Cardiac muscle cell (in vitro differentiated cells and primary cell): ENCODE results near the gene PRR32. TPM values are rescaled to one million over a fixed set of nuclear protein-coding genes. Genes with fewer than 3 reads are reported as not detected.

ENCODE experiments used
- DNase-seq, 2 donors: peaks; one replicate each; pipeline versions ENCODE4 v3.0.0 to v3.0.0-alpha.2; 2010 to 2017; ENCODE audit warnings: low read depth in 1 of 2, low spot score in 1 of 2
- H3K27ac ChIP-seq: fragments of 200-600 bp; sonication (generic); 2 replicates; pipeline ENCODE4 v1.5.1; 2016
- H3K27me3 ChIP-seq: fragments of 200-600 bp; sonication (generic); 2 replicates; pipeline ENCODE4 v1.6.0; 2016; ENCODE audit warnings: control low read depth
- H3K36me3 ChIP-seq: fragments of 200-600 bp; sonication (generic); 2 replicates; pipeline ENCODE4 v1.5.1; 2016; ENCODE audit warnings: control low read depth
- H3K4me1 ChIP-seq: fragments of 200-600 bp; sonication (generic); 2 replicates; pipeline ENCODE4 v1.8.1; 2017; ENCODE audit warnings: low read depth, mild to moderate bottlenecking, mixed run types
- H3K4me3 ChIP-seq: fragments of 200-600 bp; sonication (generic); 2 replicates; pipeline ENCODE4 v1.5.1; 2016; ENCODE audit warnings: mild to moderate bottlenecking
- H3K9me3 ChIP-seq: fragments of 200-600 bp; sonication (generic); 2 replicates; pipeline ENCODE4 v1.5.1; 2017; ENCODE audit warnings: low read depth, mild to moderate bottlenecking, control low read depth
- polyA plus RNA-seq: library from polyadenylated mRNA; unstranded; fragments of >200 nt; fragmentation: Nextera tagmentation; extraction: Ambion mirVana; gene quantifications from 2 replicates; pipeline ENCODE4 v1.2.1, GENCODE V29; 2016
- total RNA-seq: library from RNA; depleted of rRNA; stranded (reverse); fragments of >200 nt; gene quantifications from 2 replicates; pipeline ENCODE4 v1.2.3, GENCODE V29; 2016
- TF ChIP-seq, protein P1 (sequence below): IDR thresholded peaks from 2 replicates; pipeline ENCODE4 v1.5.1; 2012; ENCODE audit warnings: low read depth, mild to moderate bottlenecking, low read length

Gene PRR32
- total and polyA plus RNA-seq, 2 experiments from 2014 or later, result 1.5 TPM; not detected in 1

DNA sequence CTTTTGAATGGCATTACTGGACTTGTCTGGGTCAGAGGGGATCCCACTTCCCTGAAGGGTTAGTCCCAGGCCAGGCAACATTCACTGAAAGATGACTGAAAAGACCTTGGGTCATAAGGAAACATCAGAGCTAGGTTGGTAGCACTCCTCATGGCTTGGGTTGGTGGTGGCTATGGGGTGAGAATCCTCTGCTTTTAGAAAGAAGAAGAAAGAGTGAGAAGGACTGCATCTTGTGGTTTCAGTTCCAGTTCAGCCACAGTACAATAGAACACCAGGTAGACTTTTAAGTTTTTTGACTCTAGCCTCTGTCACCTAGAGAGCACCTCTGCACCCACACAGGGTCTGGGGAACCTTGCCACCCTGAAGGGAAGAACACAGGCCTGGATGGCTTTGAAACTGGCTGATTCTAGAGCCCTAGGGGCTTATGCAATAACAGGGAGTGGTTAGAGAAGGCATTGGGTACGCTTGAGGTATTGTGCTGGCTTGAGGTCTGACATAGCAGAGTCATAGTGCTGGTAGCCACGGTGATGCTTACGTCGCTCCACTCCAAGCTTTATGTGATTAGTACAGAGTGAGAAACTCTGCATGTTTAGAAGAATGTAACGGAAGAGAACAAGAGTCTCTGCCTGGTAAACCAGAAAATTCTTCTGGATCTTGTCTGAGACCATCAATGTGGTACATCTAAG is 36.5 kb downstream of the PRR32 start:
- Histone ChIP-seq H3K27me3 (no peaks in the 10 kb centered on the region), H3K4me3 (no peak overlapping the region), H3K9me3 (no peaks in the 10 kb centered on the region), H3K4me1 (no peaks in the 10 kb centered on the region), H3K36me3 (no peaks in the 10 kb centered on the region), H3K27ac (no peak overlapping the region)
- TF ChIP-seq, protein P1, sequence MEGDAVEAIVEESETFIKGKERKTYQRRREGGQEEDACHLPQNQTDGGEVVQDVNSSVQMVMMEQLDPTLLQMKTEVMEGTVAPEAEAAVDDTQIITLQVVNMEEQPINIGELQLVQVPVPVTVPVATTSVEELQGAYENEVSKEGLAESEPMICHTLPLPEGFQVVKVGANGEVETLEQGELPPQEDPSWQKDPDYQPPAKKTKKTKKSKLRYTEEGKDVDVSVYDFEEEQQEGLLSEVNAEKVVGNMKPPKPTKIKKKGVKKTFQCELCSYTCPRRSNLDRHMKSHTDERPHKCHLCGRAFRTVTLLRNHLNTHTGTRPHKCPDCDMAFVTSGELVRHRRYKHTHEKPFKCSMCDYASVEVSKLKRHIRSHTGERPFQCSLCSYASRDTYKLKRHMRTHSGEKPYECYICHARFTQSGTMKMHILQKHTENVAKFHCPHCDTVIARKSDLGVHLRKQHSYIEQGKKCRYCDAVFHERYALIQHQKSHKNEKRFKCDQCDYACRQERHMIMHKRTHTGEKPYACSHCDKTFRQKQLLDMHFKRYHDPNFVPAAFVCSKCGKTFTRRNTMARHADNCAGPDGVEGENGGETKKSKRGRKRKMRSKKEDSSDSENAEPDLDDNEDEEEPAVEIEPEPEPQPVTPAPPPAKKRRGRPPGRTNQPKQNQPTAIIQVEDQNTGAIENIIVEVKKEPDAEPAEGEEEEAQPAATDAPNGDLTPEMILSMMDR, result no peak
- no peak for DNase-seq
